HG03060 (cell line): ENCODE data around the gene CHMP3.
A peak's percentile ranks its signal among the peaks of the same experiment; 100 is the strongest.
"Not testable (repeated sequence)": the region's sequence is repeated elsewhere in the genome, so short reads cannot be mapped to it uniquely, and the experiment has no call there.

ENCODE experiments used
- ATAC-seq: cut with Tn5 transposase; IDR thresholded peaks from one replicate; pipeline ENCODE4 v1.9.1; 2021; ENCODE audit warnings: low read depth, moderate number of reproducible peaks; ENCODE audit not compliant: unreplicated experiment

Gene CHMP3

GRCh38 chr2:86562922-86563649 lies at the start of gene CHMP3:
Gene CHMP3 (minus strand): TSS chr2:86563443. CDS start chr2:86563348, 95 bp downstream.
- peak; percentile 88 for ATAC-seq

GRCh38 chr2:86610871-86611270 lies 47.6 kb upstream of the CHMP3 start:
- no peak for ATAC-seq

DNA sequence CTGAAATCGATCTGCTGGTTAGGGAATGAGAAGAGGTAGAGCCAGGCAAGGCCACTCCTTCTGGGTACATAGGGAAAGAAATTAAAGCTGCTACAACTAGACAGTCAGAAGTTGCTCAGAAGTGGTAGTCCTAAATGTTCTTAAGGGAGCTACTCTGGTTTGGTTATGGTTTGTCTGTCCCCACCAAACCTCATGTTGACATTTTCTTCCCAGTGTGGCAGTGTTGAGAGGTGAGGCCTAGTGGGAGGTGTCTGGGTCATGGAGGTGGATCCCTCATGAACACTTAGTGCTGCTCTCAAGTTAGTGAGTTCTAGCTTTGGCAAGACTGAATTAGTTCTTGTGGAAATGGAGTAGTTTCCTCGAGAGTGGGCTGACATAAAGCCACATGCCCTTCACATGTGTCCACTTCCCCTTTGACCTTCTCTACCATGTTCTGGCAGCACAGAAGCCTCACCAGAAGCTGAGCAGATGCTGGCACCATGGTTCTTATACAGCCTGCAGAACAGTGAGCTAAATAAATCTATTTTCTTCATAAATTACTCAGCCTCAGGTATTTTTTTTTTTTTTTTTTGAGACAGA lies 45.7 kb upstream of the CHMP3 start:
- ATAC-seq, result no peak

GRCh38 chr2:86603905-86604304 lies 40.7 kb upstream of the CHMP3 start:
- ATAC-seq, result no peak

- no peak for ATAC-seq
These were observed 35.7 kb upstream of the CHMP3 start for GRCh38 chr2:86598966-86599365.

GRCh38 chr2:86596118-86596517 lies 32.9 kb upstream of the CHMP3 start:
- no peak for ATAC-seq

GRCh38 chr2:86593266-86593665 lies 30.0 kb upstream of the CHMP3 start:
- no peak for ATAC-seq

GRCh38 chr2:86592547-86593230 lies 29.4 kb upstream of the CHMP3 start:
- ATAC-seq, result no peak

GRCh38 chr2:86589701-86590100 lies 26.5 kb upstream of the CHMP3 start:
- not testable (repeated sequence) for ATAC-seq

GRCh38 chr2:86584151-86584913 lies 21.1 kb upstream of the CHMP3 start:
- no peak for ATAC-seq

- ATAC-seq, result no peak
These were observed 17.3 kb upstream of the CHMP3 start for GRCh38 chr2:86580560-86580959.

DNA sequence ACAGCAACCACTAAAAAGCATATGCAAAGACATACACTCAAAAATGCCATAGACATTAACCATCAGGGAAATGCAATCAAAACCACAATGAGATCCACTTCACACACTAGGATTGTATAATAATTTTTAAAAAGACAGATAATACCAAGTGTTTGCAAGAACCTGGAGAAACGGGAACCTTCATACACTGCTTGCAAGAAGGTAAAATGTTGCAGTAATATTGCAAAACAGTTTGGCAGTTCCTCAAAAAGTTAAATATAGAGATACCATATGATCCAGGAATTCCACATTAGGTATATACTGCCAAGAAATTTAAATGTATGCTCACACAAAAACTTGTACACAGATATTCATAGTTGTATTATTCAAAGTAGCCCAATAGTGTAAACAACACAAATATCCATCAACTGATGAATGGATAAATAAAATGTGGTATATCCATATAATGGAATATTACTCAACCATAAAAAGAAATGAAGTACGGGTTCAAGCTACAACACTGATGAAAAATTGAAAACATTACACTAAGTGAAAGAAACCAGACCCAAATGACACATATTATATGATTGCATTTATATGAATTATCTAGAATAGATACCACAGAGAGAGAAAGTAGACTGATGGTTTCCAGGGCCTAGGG lies 14.7 kb upstream of the CHMP3 start:
- ATAC-seq, result no peak

DNA sequence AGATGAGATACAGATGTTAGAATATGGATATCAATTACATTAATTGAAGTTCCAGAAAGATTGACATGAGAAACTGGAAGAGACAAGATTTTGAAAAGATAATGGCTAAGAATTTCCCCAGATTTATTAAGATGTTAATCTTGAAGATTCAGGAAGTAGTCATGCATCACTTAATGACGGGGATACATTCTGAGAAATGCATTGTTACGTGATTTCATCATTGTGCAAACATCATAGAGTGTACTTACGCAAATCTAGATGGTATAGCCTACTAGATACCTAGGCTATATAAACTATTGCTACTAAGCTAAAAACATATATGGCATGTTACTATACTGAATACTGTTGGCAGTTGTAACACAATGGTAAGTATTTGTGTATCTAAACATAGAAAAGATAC lies 6.8 kb upstream of the CHMP3 start:
- no peak for ATAC-seq

GRCh38 chr2:86566821-86567190 lies 3.6 kb upstream of the CHMP3 start:
- ATAC-seq, result no peak

- no peak for ATAC-seq
These were observed 3.0 kb upstream of the CHMP3 start for GRCh38 chr2:86566158-86566820.

GRCh38 chr2:86563650-86564061 lies 413 bp upstream of the CHMP3 start:
- no peak for ATAC-seq

- ATAC-seq, result no peak
These were observed 740 bp downstream of the CHMP3 start for GRCh38 chr2:86562485-86562921.

GRCh38 chr2:86557836-86558235 lies 5.4 kb downstream of the CHMP3 start:
- no peak for ATAC-seq

DNA sequence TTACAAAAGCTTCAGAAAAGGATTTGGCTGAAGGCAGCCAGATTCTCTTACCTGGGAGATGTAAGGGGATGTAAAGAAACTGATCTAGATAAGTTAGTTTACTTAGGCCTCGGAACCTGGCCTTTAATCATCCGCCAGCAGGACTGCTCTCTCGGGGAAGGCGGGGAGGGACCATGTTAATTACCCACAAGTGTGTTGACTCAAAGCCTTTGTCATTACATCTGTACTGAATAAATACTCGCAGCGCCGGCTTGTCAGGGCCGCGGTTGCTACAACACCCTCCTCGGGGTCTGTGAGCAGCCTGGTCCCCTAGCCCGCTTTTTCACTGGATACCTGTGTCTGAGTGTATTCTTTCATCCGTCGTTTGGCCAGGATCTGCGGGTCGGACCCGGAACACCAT lies 6.7 kb downstream of the CHMP3 start:
- no peak for ATAC-seq

DNA sequence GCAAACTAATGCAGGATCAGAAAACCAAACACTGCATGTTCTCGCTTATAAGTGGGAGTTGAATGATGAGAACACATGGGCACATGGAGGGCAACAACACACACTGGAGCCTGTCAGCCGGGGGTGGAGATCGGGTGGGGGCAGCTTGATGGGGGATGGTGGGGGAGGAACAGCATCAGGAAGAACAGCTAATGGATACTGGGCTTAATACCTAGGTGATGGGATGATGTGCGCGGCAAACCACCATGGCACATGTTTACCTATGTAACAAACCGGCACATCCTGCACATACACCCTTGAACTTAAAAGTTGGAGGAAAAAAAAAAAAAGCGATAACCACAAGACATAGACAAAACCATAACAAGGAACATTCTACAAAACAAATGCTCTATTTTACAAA lies 10.4 kb downstream of the CHMP3 start:
- no peak for ATAC-seq
